Measurements from ENCODE around the gene CDC14B.

The CDC14B gene

GRCh38 chr9:96500696-96501632 is 118.7 kb downstream of the CDC14B start:
- no peak for DNase-seq

GRCh38 chr9:96499257-96499656 is 120.4 kb downstream of the CDC14B start:
- no peak for DNase-seq

- no peak for DNase-seq
These were observed 120.8 kb downstream of the CDC14B start for GRCh38 chr9:96498796-96499195.

GRCh38 chr9:96497117-96497399 is 122.6 kb downstream of the CDC14B start:
- no peak for DNase-seq

GRCh38 chr9:96496368-96497116 is 123.1 kb downstream of the CDC14B start:
- no peak for DNase-seq

- DNase-seq, result no peak
These were observed 124.3 kb downstream of the CDC14B start for GRCh38 chr9:96495341-96495740.

GRCh38 chr9:96494215-96494800 is 125.3 kb downstream of the CDC14B start:
- no peak for DNase-seq

GRCh38 chr9:96493757-96494156 is 125.9 kb downstream of the CDC14B start:
- no peak for DNase-seq

GRCh38 chr9:96492993-96493531 is 126.6 kb downstream of the CDC14B start:
- no peak for DNase-seq

GRCh38 chr9:96491880-96492525 is 127.6 kb downstream of the CDC14B start:
- no peak for DNase-seq

GRCh38 chr9:96491079-96491879 is 128.4 kb downstream of the CDC14B start:
- DNase-seq, result no peak

- DNase-seq, result no peak
These were observed 129.0 kb downstream of the CDC14B start for GRCh38 chr9:96490534-96491078.

GRCh38 chr9:96489482-96489979 is 130.1 kb downstream of the CDC14B start:
- DNase-seq, result no peak

GRCh38 chr9:96487949-96488348 is 131.7 kb downstream of the CDC14B start:
- DNase-seq, result no peak

GRCh38 chr9:96487029-96487396 is 132.6 kb downstream of the CDC14B start:
- no peak for DNase-seq

GRCh38 chr9:96486386-96487028 is 133.1 kb downstream of the CDC14B start:
- no peak for DNase-seq

GRCh38 chr9:96485280-96485679 is 134.4 kb downstream of the CDC14B start:
- DNase-seq, result no peak

GRCh38 chr9:96484521-96484931 is 135.1 kb downstream of the CDC14B start:
- DNase-seq, result no peak

- DNase-seq, result no peak
These were observed 135.8 kb downstream of the CDC14B start for GRCh38 chr9:96483733-96484390.

- no peak for DNase-seq
These were observed 136.4 kb downstream of the CDC14B start for GRCh38 chr9:96483197-96483596.

GRCh38 chr9:96482476-96482875 is 137.2 kb downstream of the CDC14B start:
- DNase-seq, result no peak

All from effector CD8-positive, alpha-beta T cell (primary cell).